ENCODE results near the gene HMGXB3.
A peak's percentile ranks its signal among the peaks of the same experiment; 100 is the strongest.
"Not testable (repeated sequence)": the region's sequence is repeated elsewhere in the genome, so short reads cannot be mapped to it uniquely, and the experiment has no call there.

Gene HMGXB3

GRCh38 chr5:150021491-150022157 is 21.1 kb downstream of the HMGXB3 start:
- DNase-seq = no peak

- no peak for DNase-seq
These were observed 21.6 kb downstream of the HMGXB3 start for GRCh38 chr5:150022158-150022531.

GRCh38 chr5:150022681-150023080 is 22.1 kb downstream of the HMGXB3 start:
- DNase-seq = no peak

- DNase-seq = no peak
These were observed 22.6 kb downstream of the HMGXB3 start for GRCh38 chr5:150023136-150023535.

GRCh38 chr5:150024346-150024984 is 23.9 kb downstream of the HMGXB3 start:
- no peak for DNase-seq

- no peak for DNase-seq
These were observed 26.2 kb downstream of the HMGXB3 start for GRCh38 chr5:150026682-150027172.

- not testable (repeated sequence) for DNase-seq
These were observed 27.5 kb downstream of the HMGXB3 start for GRCh38 chr5:150028047-150028446.

- DNase-seq = no peak
These were observed 32.8 kb downstream of the HMGXB3 start for GRCh38 chr5:150033334-150033733.

GRCh38 chr5:150034662-150035061 is 34.1 kb downstream of the HMGXB3 start:
- DNase-seq = no peak

GRCh38 chr5:150035139-150035895 is 34.8 kb downstream of the HMGXB3 start:
- DNase-seq = no peak

GRCh38 chr5:150036513-150036912 is 36.0 kb downstream of the HMGXB3 start:
- no peak for DNase-seq

GRCh38 chr5:150038547-150038946 is 38.0 kb downstream of the HMGXB3 start:
- no peak for DNase-seq

- no peak for DNase-seq
These were observed 41.9 kb downstream of the HMGXB3 start for GRCh38 chr5:150042459-150042858.

- DNase-seq = no peak
These were observed 43.3 kb downstream of the HMGXB3 start for GRCh38 chr5:150043657-150044328.

GRCh38 chr5:150044329-150044681 is 43.8 kb downstream of the HMGXB3 start:
- DNase-seq = no peak

GRCh38 chr5:150044712-150045111 is 44.2 kb downstream of the HMGXB3 start:
- no peak for DNase-seq

GRCh38 chr5:150045549-150045948 is 45.0 kb downstream of the HMGXB3 start:
- no peak for DNase-seq

- peak in 1 of 2 donors; percentile 46 for DNase-seq
These were observed 45.5 kb downstream of the HMGXB3 start for GRCh38 chr5:150046031-150046430.

- not testable (repeated sequence) for DNase-seq
These were observed 49.8 kb downstream of the HMGXB3 start for GRCh38 chr5:150050172-150050811.

- DNase-seq = no peak
These were observed 51.2 kb downstream of the HMGXB3 start for GRCh38 chr5:150051657-150052195.

GRCh38 chr5:150052226-150052955 is 51.9 kb downstream of the HMGXB3 start:
- DNase-seq = no peak

Measured in CD4-positive, alpha-beta T cell treated with Interleukin-1 beta for 1 hour (primary cell).